SK-N-MC (cell line): ENCODE data around the gene GAN.

ENCODE experiments used
- EZH2 ChIP-seq: fragments of 200-600 bp; sonication (generic); IDR thresholded peaks from one replicate; pipeline ENCODE4 v1.6.1; 2017; ENCODE audit warnings: antibody characterized with exemption
- POLR2AphosphoS5 ChIP-seq: IDR thresholded peaks from 2 replicates; pipeline ENCODE4 v1.6.1; 2012; ENCODE audit warnings: mild to moderate bottlenecking, low read depth, low read length, borderline replicate concordance

GRCh38 chr16:81371106-81371505 lies 56.3 kb downstream of the GAN start:
- TF ChIP-seq POLR2AphosphoS5 (no peak), EZH2 (no peak)
